Fibroblast of gingiva (primary cell): ENCODE data around the gene ARMH4.
A peak's percentile ranks its signal among the peaks of the same experiment; 100 is the strongest.

Source experiments
- DNase-seq: peaks from one replicate; pipeline ENCODE4 v3.0.0-alpha.2; 2011; ENCODE audit warnings: low read depth

The ARMH4 gene

DNA sequence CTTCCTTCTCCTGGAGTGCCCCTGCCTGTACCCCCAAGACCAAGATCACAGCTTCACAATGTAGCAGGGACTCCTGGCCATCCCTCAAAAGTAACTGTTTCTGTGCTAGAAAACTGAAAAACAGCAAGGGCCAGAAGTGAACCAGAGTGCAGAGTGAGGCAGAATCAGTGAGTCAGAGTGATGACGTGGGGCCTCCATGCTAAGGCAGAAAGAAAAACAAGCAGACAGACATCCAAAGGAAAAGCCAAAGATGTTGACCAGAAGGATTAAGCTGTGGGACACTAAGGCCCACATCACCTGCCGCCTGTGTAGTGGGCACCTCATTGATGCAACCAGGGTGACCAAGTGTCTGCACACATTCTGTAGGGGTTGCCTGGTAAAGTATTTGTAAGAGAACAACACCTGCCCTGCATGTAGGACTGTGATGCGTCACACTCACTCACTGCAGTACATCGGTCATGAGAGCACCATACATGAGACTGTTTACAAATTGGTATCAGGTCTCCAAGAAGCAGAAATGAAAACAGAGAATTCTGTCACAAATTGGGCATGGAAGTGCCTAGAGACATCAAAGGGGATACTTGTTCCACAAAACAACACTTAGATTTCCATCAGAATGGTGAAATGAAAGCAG lies 51.2 kb downstream of the ARMH4 start:
- no peak for DNase-seq

DNA sequence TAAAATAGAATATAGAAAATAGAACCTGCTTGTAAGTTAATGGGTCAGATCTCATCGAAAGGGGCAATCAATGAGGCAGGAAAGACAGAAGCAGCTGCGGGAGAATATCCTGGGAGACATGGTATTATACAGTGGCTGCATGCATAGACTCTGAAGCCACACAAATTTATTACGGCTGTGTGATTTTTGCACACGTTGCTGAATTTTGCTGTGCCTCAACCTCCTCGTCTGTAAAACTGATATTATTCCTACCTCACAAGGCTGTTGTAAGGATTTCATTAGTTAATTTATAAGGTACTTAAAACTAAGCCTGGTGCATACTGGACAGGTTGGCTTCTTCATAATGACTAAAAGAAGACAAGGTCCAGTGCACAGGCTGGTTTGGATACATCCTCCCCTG lies 52.3 kb downstream of the ARMH4 start:
- no peak for DNase-seq

DNA sequence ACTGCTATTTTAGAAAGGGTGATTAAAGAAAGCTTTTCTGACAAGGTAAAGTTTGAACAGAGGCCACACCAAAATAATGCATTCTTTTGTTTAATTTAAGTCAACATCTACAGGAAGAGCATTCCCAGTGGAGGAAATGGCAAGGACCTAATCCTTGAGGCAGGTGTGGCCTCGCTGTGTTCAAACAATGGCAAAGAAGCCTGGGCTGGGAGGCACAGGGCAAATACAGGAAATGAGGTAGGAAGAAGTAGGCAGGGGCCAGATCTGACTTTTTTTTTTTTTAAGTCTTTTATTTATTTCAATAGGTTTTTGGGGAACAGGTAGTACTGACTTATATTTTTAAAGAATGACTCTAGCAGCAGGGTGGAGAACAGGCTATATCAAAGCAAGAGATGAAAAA lies 53.5 kb downstream of the ARMH4 start:
- no peak for DNase-seq

DNA sequence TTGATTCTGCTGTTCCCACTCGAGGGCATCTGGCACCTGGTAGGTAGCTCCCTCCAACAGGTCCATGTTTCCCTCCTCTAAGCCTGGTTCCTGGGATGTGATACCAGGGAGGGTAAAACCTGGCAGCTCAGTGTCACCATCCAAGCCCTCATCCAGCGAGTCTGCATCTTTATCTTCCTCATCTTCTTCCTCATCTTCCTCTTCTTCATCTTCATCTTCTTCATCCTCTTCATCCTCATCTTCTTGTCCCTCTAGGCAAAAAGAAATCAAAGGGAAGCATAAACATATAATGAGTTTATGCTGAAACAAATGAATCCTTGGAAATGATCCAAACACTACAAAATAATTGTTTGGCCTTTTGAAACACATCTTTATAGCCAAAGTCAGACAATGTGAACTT lies 55.3 kb downstream of the ARMH4 start:
- no peak for DNase-seq

DNA sequence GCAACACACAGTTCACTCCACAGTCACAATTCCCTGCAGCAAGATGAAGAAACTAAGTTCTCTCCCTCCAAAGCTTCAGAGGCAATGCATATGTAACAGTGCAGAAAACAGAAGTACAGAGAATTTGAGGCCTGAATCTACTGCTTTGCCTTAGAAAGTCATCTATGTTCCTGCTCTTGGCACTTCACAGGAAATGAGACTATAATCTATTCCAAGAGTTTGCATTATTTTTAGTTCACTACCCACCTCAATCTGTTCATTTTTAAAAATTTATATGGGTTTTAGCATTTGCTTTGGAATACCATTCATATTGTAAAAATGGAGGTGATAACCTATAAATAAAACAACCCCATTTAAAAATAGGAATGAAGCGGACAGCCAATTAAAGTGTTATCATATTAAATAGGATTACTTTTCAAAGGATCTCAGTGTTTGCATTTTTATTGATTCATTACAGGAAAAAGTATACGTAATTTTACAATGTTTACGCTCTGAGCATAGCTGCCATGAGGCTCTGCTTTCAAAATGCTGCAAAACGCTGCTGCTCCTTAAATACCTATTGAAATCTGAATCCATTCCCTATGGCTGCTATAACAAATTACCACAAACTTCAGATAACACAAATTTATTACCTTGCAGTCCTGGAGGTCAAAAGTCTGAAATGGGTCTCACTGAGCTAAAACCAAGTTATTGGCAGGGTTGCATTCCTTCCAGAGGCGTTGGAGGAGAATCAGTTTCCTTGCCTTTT lies 60.0 kb downstream of the ARMH4 start:
- no peak for DNase-seq

DNA sequence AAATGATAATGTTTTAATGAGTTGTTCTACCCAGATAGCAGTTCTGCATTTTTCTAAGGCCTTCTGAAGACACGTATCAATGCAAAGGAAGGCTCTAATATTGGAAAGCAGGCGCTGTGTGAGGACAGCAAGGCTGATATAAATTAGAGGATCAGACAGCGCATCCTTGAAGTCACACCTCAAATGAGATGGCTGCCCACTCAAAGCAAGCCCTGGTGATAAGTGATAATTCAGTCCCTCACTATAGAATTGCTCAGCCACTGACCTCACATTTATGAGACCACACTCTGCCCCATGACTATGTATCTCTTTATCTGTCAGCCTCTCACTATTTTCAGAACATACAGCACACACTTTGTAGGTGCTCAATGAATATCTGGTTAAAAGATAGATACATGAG lies 62.4 kb downstream of the ARMH4 start:
- no peak for DNase-seq

DNA sequence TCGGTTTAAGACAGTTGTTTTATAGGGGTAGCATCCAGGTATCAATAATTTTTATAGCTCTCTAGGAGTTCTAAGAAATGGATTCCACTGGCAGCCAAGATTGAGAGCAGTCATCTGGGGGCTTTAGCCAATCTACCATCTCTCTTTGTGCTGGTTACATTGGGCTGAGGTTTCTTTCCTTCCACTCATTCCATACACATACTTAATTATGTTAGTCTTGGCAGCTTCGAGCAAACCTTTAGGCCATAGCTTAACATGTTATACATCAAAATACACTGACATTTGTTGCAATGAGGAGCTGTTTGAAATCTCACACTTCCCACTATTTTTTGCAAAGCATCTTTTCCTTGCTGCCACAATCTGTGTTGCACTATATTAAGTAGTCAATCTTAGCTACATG lies 63.1 kb downstream of the ARMH4 start:
- no peak for DNase-seq

DNA sequence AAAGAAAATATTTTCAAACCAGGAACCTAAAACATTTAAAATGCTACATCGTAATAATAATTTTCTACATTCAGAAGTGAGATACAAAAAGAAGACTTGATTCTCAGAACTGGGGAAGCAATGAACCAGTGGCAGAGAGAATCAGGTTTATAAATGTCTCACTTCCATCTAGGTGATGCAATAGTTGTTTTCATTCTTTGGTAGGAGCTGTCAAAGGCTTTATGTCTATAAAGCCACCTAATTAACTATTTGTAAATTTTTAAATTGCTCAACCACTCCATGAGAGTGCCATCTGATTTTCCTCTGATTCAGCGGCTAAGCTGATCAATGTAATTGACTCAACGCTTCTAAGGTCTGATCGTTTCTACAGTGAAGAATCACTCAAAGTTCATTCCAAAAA lies 66.1 kb downstream of the ARMH4 start:
- DNase-seq: no peak

DNA sequence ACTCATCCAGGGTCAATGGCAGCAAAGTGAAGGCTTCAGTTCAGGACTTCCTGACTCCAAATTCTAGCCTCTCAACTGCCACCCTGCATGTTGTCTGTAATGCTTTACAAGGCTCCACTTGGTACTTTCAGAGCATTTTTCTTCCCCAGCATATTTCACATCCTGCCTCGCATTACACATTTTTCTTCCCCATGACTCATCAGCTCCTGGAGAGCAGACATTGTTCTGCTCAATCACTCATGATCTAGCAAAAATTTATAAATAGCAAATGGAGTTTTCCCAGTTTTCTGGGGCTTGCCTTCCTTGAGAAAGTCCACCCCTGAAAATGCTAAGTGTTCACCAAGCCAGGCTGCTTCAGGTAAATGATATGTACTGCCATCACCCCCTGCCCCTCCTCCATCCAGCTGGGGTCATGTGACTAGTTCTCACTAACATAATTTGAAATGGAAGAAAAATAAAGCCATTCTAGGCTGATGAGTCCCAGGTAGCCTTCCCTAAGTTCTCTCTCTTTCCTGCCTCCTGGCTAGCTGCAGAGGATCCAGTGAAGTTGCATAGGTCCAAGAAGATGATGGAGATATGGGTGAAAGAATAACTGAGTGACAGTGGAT lies 69.4 kb downstream of the ARMH4 start:
- peak; percentile 77 for DNase-seq

DNA sequence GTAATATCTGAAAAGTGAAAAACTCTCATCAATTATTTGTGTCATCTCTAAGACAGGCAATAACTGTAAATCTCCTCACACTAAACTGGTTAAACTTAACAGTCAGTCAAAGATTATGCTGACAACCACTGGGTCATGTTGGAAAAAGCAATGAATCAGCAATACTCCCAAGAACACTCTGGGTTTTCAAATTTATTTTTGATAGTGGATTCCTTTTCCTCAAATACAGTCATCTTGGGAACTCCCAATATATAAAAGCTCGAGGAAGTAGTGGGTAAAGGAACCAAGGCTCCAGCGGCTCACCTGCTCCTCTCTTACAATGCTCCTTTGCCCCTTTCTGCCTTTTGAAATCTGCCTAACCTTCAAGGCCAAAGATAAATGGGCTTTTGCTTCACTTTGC lies 70.0 kb downstream of the ARMH4 start:
- no peak for DNase-seq

DNA sequence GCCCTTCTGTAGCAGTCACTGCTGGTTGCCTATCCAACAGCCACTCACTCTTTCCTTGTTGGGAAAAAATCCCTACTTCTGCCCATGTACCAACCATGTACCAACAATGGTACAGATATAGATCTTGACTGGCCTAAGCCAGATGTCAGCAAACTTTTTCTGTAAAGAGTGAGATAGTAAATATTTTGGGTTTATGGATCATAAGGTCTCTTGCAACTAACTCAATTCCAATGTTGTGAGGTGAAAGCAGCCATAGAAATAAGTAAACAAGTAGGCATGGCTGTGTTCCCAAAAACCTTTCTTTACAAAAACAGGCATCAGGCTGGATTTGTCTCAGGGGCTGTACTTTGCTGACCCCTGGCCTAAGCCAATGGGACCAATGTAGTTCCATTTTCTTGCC lies 73.5 kb downstream of the ARMH4 start:
- no peak for DNase-seq

DNA sequence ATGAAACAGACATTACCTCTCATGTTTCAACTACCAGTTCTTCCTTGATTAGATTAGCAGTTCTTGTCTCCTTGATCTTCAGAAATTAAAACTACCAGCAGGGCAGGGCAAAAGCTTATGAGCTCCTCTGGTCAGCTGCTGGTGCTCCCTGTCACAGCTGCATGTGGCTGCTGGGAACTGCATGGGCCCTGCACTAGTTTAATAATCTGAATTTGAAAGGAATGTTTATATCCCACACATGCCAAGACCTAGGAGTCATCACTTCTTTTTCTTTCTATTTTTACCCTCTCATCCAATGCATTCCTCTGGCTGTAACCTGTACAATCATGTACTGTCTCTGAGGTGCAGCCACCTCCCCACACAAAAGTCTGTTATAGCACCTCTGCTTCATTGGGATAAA lies 73.9 kb downstream of the ARMH4 start:
- DNase-seq: peak; percentile 6

DNA sequence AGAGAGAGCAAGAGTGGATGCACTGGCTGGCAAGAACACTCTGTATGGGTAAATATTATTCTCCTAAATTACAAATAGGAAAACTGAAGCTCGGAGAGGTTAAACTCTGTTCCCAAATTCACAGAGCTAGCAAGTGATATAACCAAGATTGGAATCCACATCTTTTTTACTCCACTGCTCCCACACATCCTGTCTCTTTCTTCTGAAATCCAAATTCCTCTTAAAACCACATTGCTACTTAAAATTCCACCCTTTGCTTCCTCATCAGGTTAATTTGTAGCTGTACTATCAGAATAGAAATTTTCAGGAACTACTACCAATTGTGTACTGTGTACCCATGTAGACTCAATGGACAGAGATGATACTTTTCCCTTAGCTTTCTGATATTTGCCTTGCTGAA lies 74.4 kb downstream of the ARMH4 start:
- no peak for DNase-seq

DNA sequence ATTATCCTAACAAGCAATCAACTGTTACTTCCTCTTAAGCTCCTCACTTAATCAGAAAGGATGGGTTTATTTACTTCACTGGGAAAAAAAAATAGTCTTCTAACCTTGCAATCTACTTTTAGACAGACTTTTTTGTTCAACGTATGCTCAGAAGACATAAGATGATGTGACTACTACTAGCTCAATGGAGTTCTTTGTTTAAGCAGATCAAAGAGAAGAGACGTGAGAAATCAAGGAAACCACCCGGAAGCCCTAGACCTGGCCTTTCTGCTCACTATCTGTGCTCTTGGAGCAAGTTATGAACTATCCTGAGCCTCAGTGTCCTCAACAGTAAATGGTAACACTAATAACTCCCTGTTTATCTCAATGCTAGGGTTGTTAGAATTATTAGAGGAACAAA lies 78.5 kb downstream of the ARMH4 start:
- DNase-seq: no peak

DNA sequence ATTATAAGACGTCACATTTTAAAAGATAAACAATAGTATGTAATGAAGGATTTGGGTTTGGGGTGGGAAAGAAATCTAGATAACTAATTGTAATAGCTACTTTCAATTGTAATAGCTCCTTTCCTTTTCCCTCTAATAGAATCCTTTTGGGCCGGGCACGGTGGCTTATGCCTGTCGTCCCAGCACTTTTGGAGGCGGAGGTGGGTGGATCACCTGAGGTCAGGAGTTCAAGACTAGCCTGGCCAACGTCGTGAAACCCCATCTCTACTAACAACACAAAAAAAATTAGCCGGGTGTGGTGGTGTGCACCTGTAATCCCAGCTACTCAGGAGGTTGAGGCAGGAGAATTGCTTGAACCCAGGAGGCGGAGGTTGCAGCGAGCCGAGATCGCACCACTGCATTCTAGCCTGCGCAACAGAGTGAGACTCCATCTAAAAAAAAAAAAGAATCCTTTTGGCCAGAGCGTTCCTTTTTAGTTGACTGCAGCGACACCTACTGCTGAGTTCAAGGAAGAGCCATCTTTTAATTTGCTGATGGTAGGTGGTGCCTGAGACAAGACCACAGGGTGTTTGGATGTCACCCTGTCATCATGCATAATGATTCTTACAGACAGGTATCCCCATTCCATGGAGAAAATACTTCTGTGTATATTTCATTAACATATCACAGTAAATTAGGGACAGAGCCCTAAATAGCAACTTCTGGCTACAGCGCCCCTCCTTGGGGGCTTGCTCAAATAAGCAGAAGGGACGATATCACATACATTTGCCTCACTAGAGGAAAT lies 79.5 kb downstream of the ARMH4 start:
- peak; percentile 55 for DNase-seq

DNA sequence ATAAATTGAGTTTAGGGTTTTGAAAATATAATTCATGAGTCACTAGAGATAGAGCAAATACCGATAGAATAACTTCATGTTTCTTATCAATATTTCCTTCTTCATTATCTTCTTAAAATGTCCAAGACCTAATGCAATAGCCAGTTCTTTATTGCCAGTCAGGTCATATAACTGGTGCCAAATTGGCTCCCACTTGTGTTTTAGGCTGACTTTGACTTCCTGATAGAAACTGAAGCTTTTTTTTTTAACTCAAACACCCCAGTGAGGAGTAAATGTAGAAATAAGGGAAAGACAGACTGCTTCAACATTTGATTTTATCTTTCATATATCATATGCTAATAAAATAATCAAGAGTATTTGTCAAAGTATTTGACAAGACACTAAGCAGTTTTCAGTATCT lies 80.7 kb downstream of the ARMH4 start:
- no peak for DNase-seq

DNA sequence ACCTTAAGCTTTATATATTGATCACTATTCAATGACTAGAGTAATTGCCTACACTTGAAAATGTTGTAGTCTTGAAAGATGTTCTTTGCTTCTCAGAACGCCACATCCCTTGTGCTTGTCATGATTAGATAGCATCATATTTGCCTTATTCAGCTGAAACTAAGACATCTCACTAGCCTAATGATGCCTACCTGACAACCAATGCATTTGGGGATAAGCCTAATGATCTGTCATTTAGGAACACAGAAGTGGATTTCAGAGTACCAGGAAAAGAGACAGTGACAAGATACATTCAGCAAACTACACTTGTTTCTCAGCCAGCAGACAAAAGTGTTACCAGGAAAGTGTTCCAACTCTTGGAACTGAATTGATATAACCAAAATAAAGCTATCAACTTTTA lies 83.7 kb downstream of the ARMH4 start:
- DNase-seq: no peak

DNA sequence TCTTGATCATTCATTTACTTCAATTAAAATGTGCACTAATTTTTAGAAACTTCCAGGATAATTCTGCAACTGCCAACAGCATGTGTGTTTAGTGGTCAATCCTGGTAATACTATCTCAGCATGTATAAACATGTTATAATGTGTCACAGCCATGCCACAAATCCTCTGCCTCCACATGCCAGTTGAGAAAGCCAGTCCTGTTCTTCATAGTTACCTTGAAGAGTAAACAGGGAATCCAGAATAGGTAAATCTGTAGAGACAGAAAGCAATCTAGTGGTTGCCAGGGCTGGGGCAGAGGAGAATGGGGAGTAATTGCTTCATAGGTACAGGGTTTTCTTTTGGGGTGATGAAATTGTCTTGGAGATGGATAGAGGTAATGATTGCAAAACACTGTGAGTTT lies 85.9 kb downstream of the ARMH4 start:
- no peak for DNase-seq

DNA sequence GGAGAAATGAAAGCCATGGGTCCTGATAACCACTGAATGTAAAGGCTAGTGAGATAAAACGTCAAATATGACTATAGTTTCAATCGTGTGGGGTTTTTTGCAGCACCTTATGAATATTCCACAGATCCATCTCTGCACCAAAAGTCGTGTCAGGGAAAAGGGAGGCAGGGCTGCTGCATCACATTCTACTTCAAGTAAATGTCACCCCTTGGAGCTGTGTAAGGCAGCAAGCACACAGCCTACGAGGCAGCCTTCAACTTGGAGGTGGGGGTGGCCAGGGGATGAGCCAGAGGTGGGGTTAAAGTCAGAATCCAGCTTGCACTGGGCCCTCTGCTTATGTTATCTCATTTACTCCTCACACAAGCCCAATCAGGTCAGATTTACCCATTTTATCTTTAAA lies 90.4 kb downstream of the ARMH4 start:
- no peak for DNase-seq

DNA sequence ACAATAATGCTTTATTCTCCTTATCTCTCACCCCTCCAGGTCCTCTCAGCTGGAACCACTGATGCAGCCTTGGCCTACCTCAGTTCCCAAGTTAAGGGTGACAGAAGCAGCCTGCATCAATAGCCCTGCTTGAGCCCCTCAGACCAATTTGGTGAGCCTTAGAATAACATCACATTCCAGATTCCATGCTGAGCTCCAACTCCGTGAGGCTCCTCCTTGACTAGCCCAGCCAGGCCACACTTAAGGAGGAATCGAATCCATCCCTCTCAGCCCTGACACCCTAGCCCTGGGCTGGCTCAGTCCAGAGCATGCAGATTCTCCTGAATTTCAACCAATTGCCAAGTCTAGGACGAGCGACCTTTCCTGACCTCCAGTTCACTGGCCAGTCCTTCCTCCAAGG lies 91.1 kb downstream of the ARMH4 start:
- no peak for DNase-seq

DNA sequence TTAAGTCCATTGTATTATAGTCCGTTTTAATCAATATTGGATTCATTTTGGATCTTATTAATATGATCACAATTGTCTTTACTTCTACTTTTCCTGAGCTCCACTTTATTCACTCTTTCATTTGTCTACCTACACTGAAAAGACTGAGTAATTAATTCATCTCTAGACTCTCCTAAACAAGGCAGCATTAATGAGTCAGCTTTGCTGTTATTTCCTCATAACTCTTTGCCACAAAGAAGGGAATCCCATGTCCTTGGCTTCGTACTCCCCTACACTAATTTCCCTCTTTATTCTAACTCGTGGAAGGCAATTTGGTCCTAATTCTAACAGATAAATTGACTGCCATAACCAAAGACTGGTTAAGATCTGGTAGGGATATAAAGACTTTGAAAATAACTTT lies 91.9 kb downstream of the ARMH4 start:
- no peak for DNase-seq

DNA sequence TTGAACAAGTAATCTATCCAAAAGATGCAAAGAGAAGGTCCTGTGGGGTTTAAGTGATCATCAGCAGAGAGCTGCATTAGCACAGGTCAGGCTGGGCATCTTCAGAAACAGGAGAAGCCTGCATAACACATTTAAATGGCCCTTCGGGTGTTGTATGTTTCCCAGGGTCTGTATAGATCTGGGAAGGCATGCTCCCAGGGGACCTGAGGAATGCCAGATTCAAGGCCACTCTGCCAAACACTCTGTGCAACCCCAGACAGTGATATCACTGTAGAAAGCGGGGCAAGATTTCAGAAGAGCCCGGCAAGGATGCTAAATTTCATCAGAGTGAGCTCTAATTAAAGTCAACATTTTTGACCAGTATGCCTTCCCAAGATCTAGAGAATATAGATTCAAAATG lies 92.9 kb downstream of the ARMH4 start:
- DNase-seq: no peak

DNA sequence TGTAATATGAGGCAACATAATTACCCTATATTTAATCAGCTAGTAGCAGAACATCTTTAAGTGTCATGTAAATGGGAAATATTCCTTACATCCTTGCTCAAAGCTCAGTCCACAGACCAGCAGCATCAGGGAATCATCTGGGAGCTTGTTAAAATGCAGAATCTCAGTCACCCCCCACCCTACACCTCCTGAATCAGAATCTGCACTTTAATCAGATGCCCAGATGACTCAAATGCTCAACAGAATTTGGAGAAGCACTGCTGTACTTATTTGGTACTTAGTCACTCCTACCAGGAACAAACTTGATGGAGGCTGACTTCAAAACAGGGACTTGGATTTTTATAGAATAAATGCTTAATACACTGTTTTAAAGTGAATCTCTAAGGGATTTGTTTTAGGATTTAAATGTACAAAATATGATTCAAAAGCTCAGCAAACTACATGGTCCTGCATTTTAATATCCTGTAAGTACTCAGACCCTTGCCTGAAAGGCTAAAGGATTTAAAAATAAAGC lies 96.5 kb downstream of the ARMH4 start:
- DNase-seq: no peak
